ENCODE measurements around the gene C11orf86. TPM values are rescaled to one million over a fixed set of nuclear protein-coding genes. Genes with fewer than 3 reads are reported as not detected.

The C11orf86 gene
- total and polyA plus RNA-seq, 2 of the 8 experiments (the other 6 are each of a cell fraction or from before 2014, with no cell fraction given) = 0.91 to 0.97 TPM

GRCh38 chr11:66974724-66975404, at the start of gene C11orf86 (continued):
- TF ChIP-seq CHD7 (IDR thresholded peaks at IDR 0.05; ENCODE audit: insufficient replicate concordance, low read length) (no peak), BACH1 (IDR thresholded peaks at IDR 0.05; ENCODE audit: low read length) (no peak), ATF2 (IDR thresholded peaks at IDR 0.05; ENCODE audit: low read length) (no peak)
